ENCODE measurements around the gene CEP83.

DNA sequence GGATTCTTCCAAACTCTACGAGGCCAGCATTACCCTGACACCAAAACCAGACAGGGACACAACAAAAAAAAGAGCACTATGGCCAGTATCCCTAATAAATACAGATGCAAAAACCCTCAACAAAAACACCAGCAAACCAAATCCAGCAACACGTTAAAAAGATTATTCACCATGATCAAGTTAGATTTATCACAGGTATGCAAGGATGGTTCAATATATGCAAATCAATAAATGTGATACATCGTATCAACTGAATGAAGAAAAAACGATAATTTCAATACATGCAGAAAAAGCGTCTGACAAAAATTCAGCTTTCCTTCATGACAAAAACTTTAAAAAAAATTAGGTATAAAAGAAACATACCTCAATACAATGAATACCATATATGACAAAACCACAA lies 99.9 kb downstream of the CEP83 start:
- TF ChIP-seq, protein P1, sequence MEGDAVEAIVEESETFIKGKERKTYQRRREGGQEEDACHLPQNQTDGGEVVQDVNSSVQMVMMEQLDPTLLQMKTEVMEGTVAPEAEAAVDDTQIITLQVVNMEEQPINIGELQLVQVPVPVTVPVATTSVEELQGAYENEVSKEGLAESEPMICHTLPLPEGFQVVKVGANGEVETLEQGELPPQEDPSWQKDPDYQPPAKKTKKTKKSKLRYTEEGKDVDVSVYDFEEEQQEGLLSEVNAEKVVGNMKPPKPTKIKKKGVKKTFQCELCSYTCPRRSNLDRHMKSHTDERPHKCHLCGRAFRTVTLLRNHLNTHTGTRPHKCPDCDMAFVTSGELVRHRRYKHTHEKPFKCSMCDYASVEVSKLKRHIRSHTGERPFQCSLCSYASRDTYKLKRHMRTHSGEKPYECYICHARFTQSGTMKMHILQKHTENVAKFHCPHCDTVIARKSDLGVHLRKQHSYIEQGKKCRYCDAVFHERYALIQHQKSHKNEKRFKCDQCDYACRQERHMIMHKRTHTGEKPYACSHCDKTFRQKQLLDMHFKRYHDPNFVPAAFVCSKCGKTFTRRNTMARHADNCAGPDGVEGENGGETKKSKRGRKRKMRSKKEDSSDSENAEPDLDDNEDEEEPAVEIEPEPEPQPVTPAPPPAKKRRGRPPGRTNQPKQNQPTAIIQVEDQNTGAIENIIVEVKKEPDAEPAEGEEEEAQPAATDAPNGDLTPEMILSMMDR (IDR thresholded peaks at IDR 0.05), result no peak
- TF ChIP-seq POLR2A (IDR thresholded peaks at IDR 0.05), result no peak
- no peak for TF ChIP-seq POLR2AphosphoS5 (IDR thresholded peaks at IDR 0.05)
